ENCODE results near the gene VEZF1.

VEZF1 gene

GRCh38 chr17:57927048-57927723, 60.9 kb downstream of the VEZF1 start:
- 0 to 1% methylated on average over 5 of the region's 5 CpGs for WGBS, 2 experiments
- no peaks in the 10 kb centered on the region for H3K36me3 ChIP-seq (ENCODE audit: control insufficient read depth, insufficient read depth, low read length)
- no peak overlapping the region for H3K4me3 ChIP-seq (ENCODE audit: insufficient read depth, low read depth, low read length)
- H3K4me1 ChIP-seq (ENCODE audit: control insufficient read depth, insufficient read depth, low read length) = peaks cover 54% of the 10 kb centered on the region
- H3K27me3 ChIP-seq (ENCODE audit: control insufficient read depth, insufficient read depth, low read length, poor library complexity, severe bottlenecking) = no peaks in the 10 kb centered on the region
- peak overlapping the region; percentile 90 for H3K27ac ChIP-seq (ENCODE audit: insufficient read depth, low read depth, low read length, poor library complexity, severe bottlenecking)
- no peaks in the 10 kb centered on the region for H3K9me3 ChIP-seq (ENCODE audit: control insufficient read depth, low read length)

DNA sequence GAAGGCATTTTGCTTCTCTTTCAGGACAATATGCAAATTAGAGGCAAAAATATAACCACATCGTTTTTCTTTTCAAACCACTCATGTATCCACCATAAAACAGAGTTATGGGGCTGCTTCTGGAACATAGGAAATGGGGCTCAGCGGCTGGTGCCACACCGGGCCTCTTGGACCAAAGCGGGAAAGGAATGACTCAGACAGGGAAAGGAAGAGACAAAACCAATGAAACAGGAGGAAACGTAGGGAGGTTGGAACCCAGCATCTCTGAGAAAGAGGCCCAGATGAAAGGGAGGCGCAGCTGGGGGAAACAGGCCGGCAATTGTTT, 61.4 kb downstream of the VEZF1 start:
- no peaks in the 10 kb centered on the region for H3K9me3 ChIP-seq (ENCODE audit: control insufficient read depth, low read length)
- H3K27me3 ChIP-seq (ENCODE audit: control insufficient read depth, insufficient read depth, low read length, poor library complexity, severe bottlenecking) = no peaks in the 10 kb centered on the region
- 18 to 22% methylated on average over 7 of the region's 7 CpGs for whole genome bisulfite sequencing, 2 experiments
- no peaks in the 10 kb centered on the region for H3K36me3 ChIP-seq (ENCODE audit: control insufficient read depth, insufficient read depth, low read length)
- H3K27ac ChIP-seq (ENCODE audit: insufficient read depth, low read depth, low read length, poor library complexity, severe bottlenecking) = peak overlapping the region; percentile 90
- peaks cover 56% of the 10 kb centered on the region for H3K4me1 ChIP-seq (ENCODE audit: control insufficient read depth, insufficient read depth, low read length)
- no peak overlapping the region for H3K4me3 ChIP-seq (ENCODE audit: insufficient read depth, low read depth, low read length)

DNA sequence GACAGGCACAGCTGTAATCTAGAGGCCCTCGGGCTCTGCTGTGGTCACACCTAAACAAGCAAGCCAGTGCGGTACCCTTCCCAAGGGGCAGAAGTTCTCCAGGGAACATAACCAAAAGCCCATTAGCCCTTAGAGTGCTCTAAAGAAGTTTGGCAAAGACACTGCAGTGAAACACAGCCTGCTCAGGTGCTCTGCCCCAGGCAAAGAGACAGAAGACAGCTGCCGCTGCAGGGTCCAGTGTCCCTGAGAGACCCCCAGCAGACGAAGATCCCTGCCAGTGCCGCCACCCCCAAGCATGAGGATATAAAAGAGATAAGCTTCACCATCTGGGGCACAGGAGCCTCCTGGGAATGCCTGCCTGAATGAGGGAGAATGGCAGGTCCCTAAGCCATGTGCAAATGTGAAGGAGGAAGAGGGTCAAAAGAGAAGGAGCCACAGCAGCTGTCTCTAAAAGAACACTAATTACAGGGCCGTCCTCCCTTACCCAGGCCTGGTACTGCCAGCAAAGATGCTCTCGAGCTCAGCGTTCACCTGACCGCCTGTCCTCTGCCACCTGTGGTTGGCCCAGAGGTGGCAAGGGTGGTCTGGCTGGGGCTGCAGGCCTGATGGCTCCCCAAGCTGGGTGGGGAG, 62.6 kb downstream of the VEZF1 start:
- Histone ChIP-seq H3K4me3 (ENCODE audit: insufficient read depth, low read depth, low read length) (no peak overlapping the region), H3K36me3 (ENCODE audit: control insufficient read depth, insufficient read depth, low read length) (no peaks in the 10 kb centered on the region), H3K27me3 (ENCODE audit: control insufficient read depth, insufficient read depth, low read length, poor library complexity, severe bottlenecking) (no peaks in the 10 kb centered on the region), H3K27ac (ENCODE audit: insufficient read depth, low read depth, low read length, poor library complexity, severe bottlenecking) (peak overlapping the region; percentile 64), H3K9me3 (ENCODE audit: control insufficient read depth, low read length) (no peaks in the 10 kb centered on the region), H3K4me1 (ENCODE audit: control insufficient read depth, insufficient read depth, low read length) (peaks cover 53% of the 10 kb centered on the region)
- WGBS, 2 experiments = 66 to 68% methylated on average over 9 of the region's 9 CpGs

GRCh38 chr17:57924677-57925076, 63.4 kb downstream of the VEZF1 start:
- Histone ChIP-seq H3K36me3 (ENCODE audit: control insufficient read depth, insufficient read depth, low read length) (no peaks in the 10 kb centered on the region), H3K4me3 (ENCODE audit: insufficient read depth, low read depth, low read length) (no peak overlapping the region), H3K27me3 (ENCODE audit: control insufficient read depth, insufficient read depth, low read length, poor library complexity, severe bottlenecking) (no peaks in the 10 kb centered on the region), H3K9me3 (ENCODE audit: control insufficient read depth, low read length) (no peaks in the 10 kb centered on the region), H3K4me1 (ENCODE audit: control insufficient read depth, insufficient read depth, low read length) (peaks cover 57% of the 10 kb centered on the region), H3K27ac (ENCODE audit: insufficient read depth, low read depth, low read length, poor library complexity, severe bottlenecking) (no peak overlapping the region)
- 96 to 99% methylated on average over 4 of the region's 4 CpGs for WGBS, 2 experiments
